GM18951 (cell line): ENCODE results near the gene TAF15.

Experiments used
- POLR2A ChIP-seq: IDR thresholded peaks from 4 replicates; pipeline ENCODE4 v1.6.1; 2011; ENCODE audit warnings: mild to moderate bottlenecking; ENCODE audit not compliant: insufficient read length, insufficient read depth; ENCODE audit errors: extremely low read depth
- in situ Hi-C: fragments of 300-500 bp; cut with MboI; formaldehyde crosslinking; loops from one replicate; pipeline ENCODE4 v1.12.0; 2022; ENCODE audit warnings: low sequenced_read_pairs, mixed read lengths, inconsistent platforms; ENCODE audit not compliant: unreplicated experiment

TAF15 gene

GRCh38 chr17:35795007-35795870, 14.0 kb upstream of the TAF15 start, which contains the start of gene MMP28:
Gene MMP28, minus strand, starts transcription at chr17:35795641. Its CDS starts 264 bp downstream, at chr17:35795377.
- TF ChIP-seq POLR2A: no peak
- in situ Hi-C loops: no loop called here

GRCh38 chr17:35795871-35796265, 13.4 kb upstream of the TAF15 start:
- no peak for TF ChIP-seq POLR2A
- in situ Hi-C loops: no loop called here

GRCh38 chr17:35796942-35797341, 12.3 kb upstream of the TAF15 start:
- in situ Hi-C loops: no loop called here
- TF ChIP-seq POLR2A: no peak

GRCh38 chr17:35797370-35797769, 11.9 kb upstream of the TAF15 start:
- in situ Hi-C loops: no loop called here
- TF ChIP-seq POLR2A: no peak

GRCh38 chr17:35797918-35798317, 11.4 kb upstream of the TAF15 start:
- in situ Hi-C loops: no loop called here
- TF ChIP-seq POLR2A: no peak

- in situ Hi-C loops: loop anchor here (5.0 kb wide), 1 partner anchor 33 kb away; no protein-coding TSS in a partner anchor
- TF ChIP-seq POLR2A: no peak
These were observed 9.3 kb upstream of the TAF15 start for GRCh38 chr17:35799942-35800341.

GRCh38 chr17:35801583-35802224, 7.6 kb upstream of the TAF15 start:
- in situ Hi-C loops: loop anchor here (5.0 kb wide), 1 partner anchor 34 kb away; no protein-coding TSS in a partner anchor
- no peak for TF ChIP-seq POLR2A

- in situ Hi-C loops: loop anchor here (5.0 kb wide), 1 partner anchor 37 kb away; no protein-coding TSS in a partner anchor
- TF ChIP-seq POLR2A: no peak
These were observed 4.6 kb upstream of the TAF15 start for GRCh38 chr17:35804658-35805192.

GRCh38 chr17:35807371-35808144, 1.7 kb upstream of the TAF15 start:
- TF ChIP-seq POLR2A: no peak
- in situ Hi-C loops: no loop called here

- in situ Hi-C loops: no loop called here
- TF ChIP-seq POLR2A: no peak
These were observed 883 bp upstream of the TAF15 start for GRCh38 chr17:35808240-35808961.

GRCh38 chr17:35809855-35810461, 674 bp downstream of the TAF15 start:
- no peak for TF ChIP-seq POLR2A
- in situ Hi-C loops: no loop called here

GRCh38 chr17:35811759-35812158, 2.5 kb downstream of the TAF15 start:
- in situ Hi-C loops: no loop called here
- TF ChIP-seq POLR2A: no peak
